Astrocyte (in vitro differentiated cells and primary cell): ENCODE results near the gene SF3A2. TPM values are rescaled to one million over a fixed set of nuclear protein-coding genes. Genes with fewer than 3 reads are reported as not detected.

Experiments used
- DNase-seq: peaks from one replicate; pipeline ENCODE4 v3.0.0-alpha.2; 2010; ENCODE audit warnings: low read depth
- FAIRE-seq: peaks from 2 replicates; lab custom pipeline; 2011; peaks lifted over from hg19 to GRCh38; lab: Jason Lieb, UNC
- H2AFZ ChIP-seq: 2 replicates; pipeline ENCODE4 v1.6.0; 2012; ENCODE audit warnings: low read depth, low read length, inconsistent platforms
- H3K27ac ChIP-seq: 2 replicates; pipeline ENCODE4 v1.5.1; 2011; ENCODE audit warnings: low read depth, low read length, inconsistent platforms
- H3K27me3 ChIP-seq: 2 replicates; pipeline ENCODE4 v1.6.0; 2011; ENCODE audit warnings: low read length, inconsistent platforms; ENCODE audit not compliant: insufficient read depth
- H3K36me3 ChIP-seq: 2 replicates; pipeline ENCODE4 v1.5.1; 2011; ENCODE audit warnings: low read length, inconsistent platforms; ENCODE audit not compliant: insufficient read depth
- H3K4me1 ChIP-seq: 2 replicates; pipeline ENCODE4 v1.5.1; 2011; ENCODE audit warnings: low read length, inconsistent platforms; ENCODE audit not compliant: insufficient read depth
- H3K4me2 ChIP-seq: 2 replicates; pipeline ENCODE4 v1.6.0; 2012; ENCODE audit warnings: low read length, inconsistent platforms
- H3K4me3 ChIP-seq: 2 replicates; pipeline ENCODE4 v1.5.1; 2011; ENCODE audit warnings: low read depth, mild to moderate bottlenecking, low read length, inconsistent platforms; ENCODE audit not compliant: insufficient read depth
- H3K79me2 ChIP-seq: 2 replicates; pipeline ENCODE4 v1.6.0; 2012; ENCODE audit warnings: mild to moderate bottlenecking, low read length, inconsistent platforms; ENCODE audit not compliant: insufficient read depth
- H3K9ac ChIP-seq: 2 replicates; pipeline ENCODE4 v1.6.0; 2012; ENCODE audit warnings: mild to moderate bottlenecking, low read length, inconsistent platforms
- H3K9me3 ChIP-seq: 2 replicates; pipeline ENCODE4 v1.5.1; 2012; ENCODE audit warnings: low read depth, mild to moderate bottlenecking, low read length, inconsistent platforms; ENCODE audit not compliant: insufficient read depth
- H4K20me1 ChIP-seq: 2 replicates; pipeline ENCODE4 v1.6.0; 2012; ENCODE audit warnings: low read length, inconsistent platforms; ENCODE audit not compliant: insufficient read depth
- H3K27ac Mint-ChIP-seq: one replicate; pipeline ENCODE4 v1.8.0; 2021; ENCODE audit warnings: mild to moderate bottlenecking, mixed read lengths; ENCODE audit not compliant: unreplicated experiment
- H3K27me3 Mint-ChIP-seq: one replicate; pipeline ENCODE4 v1.8.0; 2021; ENCODE audit warnings: low read depth, mixed read lengths; ENCODE audit not compliant: unreplicated experiment
- H3K36me3 Mint-ChIP-seq: one replicate; pipeline ENCODE4 v1.8.0; 2021; ENCODE audit warnings: low read depth, mixed read lengths; ENCODE audit not compliant: unreplicated experiment
- H3K4me1 Mint-ChIP-seq: one replicate; pipeline ENCODE4 v1.8.0; 2021; ENCODE audit warnings: low read depth, mixed read lengths; ENCODE audit not compliant: unreplicated experiment
- H3K4me3 Mint-ChIP-seq: one replicate; pipeline ENCODE4 v1.8.0; 2021; ENCODE audit warnings: mild to moderate bottlenecking, moderate library complexity, mixed read lengths; ENCODE audit not compliant: unreplicated experiment
- H3K9me3 Mint-ChIP-seq: one replicate; pipeline ENCODE4 v1.8.0; 2021; ENCODE audit warnings: mild to moderate bottlenecking, mixed read lengths; ENCODE audit not compliant: unreplicated experiment
- CTCF ChIP-seq: IDR thresholded peaks from 2 replicates; pipeline ENCODE4 v1.5.1; 2011; ENCODE audit warnings: low read depth, mild to moderate bottlenecking, inconsistent platforms, low read length, moderate library complexity; ENCODE audit not compliant: insufficient read depth
- EZH2 ChIP-seq: IDR thresholded peaks from 2 replicates; pipeline ENCODE4 v1.6.1; 2012; ENCODE audit warnings: mild to moderate bottlenecking, low read length, inconsistent platforms; ENCODE audit not compliant: insufficient read depth
- total RNA-seq: library from RNA; stranded (reverse); gene quantifications from 2 replicates; pipeline ENCODE4 v1.2.1, GENCODE V29; 2021

Gene SF3A2
- total RNA-seq, 1 donor from 2014 or later = 83.2 TPM

DNA sequence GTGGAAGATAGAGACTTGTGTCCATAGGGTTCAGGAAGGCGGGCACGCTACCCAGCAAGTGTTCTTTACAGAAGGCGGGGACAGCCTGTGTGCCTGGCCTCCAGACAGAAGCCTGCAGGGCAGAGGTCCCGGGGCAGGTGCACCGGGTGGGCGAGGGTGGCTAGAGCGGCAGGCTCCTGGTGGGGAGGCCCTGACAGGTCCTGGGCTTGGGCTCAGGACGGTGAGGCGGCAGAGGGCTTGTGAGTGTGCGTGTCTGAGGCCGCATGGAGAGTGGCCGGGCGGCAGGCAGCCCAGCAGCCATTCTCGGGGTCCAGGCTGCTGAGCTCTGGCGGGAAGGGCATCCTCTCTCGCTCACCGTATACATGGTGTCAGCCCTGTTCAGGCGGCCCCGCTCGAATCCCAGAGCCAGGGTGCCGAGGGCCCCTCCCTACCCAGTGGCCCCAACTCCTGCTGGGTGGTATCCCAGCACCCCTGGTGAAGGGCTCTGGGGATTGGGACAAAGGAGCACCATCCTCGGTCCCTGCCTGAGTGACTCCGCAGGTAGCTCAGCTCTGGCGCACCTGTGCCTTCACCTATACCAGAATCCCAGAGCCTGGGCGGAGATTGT is 9.5 kb downstream of the SF3A2 start:
- Histone ChIP-seq H2AFZ (no peak overlapping the region), H3K79me2 (peaks cover 45% of the 10 kb centered on the region), H3K4me1 (peaks cover 12% of the 10 kb centered on the region), H3K4me2 (no peak overlapping the region), H3K9me3 (no peaks in the 10 kb centered on the region), H3K27me3 (peaks cover 5% of the 10 kb centered on the region), H4K20me1 (peaks cover 95% of the 10 kb centered on the region), H3K36me3 (peaks cover 14% of the 10 kb centered on the region), H3K4me3 (no peak overlapping the region), H3K9ac (no peak overlapping the region), H3K27ac (no peak overlapping the region)
- H3K4me1 Mint-ChIP-seq = peaks cover 8% of the 10 kb centered on the region
- no peaks in the 10 kb centered on the region for H3K27me3 Mint-ChIP-seq
- H3K27ac Mint-ChIP-seq = peak overlapping the region; percentile 41
- FAIRE-seq (no peak), DNase-seq (no peak)
- H3K9me3 Mint-ChIP-seq = no peaks in the 10 kb centered on the region
- peaks cover 6% of the 10 kb centered on the region for H3K36me3 Mint-ChIP-seq
- TF ChIP-seq CTCF (no peak), EZH2 (no peak)
- peak overlapping the region; percentile 40 for H3K4me3 Mint-ChIP-seq

GRCh38 chr19:2246801-2247361 is 10.3 kb downstream of the SF3A2 start:
- no peak overlapping the region for H3K27ac Mint-ChIP-seq
- H3K27me3 Mint-ChIP-seq = no peaks in the 10 kb centered on the region
- peaks cover 2% of the 10 kb centered on the region for H3K4me1 Mint-ChIP-seq
- Histone ChIP-seq H2AFZ (no peak overlapping the region), H3K27ac (no peak overlapping the region), H3K9ac (no peak overlapping the region), H3K36me3 (peaks cover 14% of the 10 kb centered on the region), H3K4me2 (no peak overlapping the region), H4K20me1 (peaks cover 91% of the 10 kb centered on the region), H3K4me3 (no peak overlapping the region), H3K27me3 (peaks cover 10% of the 10 kb centered on the region), H3K4me1 (peaks cover 7% of the 10 kb centered on the region), H3K79me2 (peaks cover 38% of the 10 kb centered on the region), H3K9me3 (no peaks in the 10 kb centered on the region)
- peaks cover 6% of the 10 kb centered on the region for H3K36me3 Mint-ChIP-seq
- FAIRE-seq = no peak
- no peak overlapping the region for H3K4me3 Mint-ChIP-seq
- DNase-seq = no peak
- no peaks in the 10 kb centered on the region for H3K9me3 Mint-ChIP-seq
- TF ChIP-seq CTCF (no peak), EZH2 (no peak)
